ENCODE measurements around the gene ERICH6B. TPM values are rescaled to one million over a fixed set of nuclear protein-coding genes. Genes with fewer than 3 reads are reported as not detected.

ERICH6B gene
- total and polyA plus RNA-seq, 2 experiments from 2014 or later = not detected

GRCh38 chr13:45545686-45546409, 69.7 kb downstream of the ERICH6B start:
- Mint-ChIP-seq H3K27ac (no peak overlapping the region), H3K36me3 (ENCODE audit: low read depth) (no peaks in the 10 kb centered on the region), H3K9me3 (no peaks in the 10 kb centered on the region), H3K4me1 (no peaks in the 10 kb centered on the region), H3K27me3 (ENCODE audit: insufficient read depth, low read depth, poor library complexity) (peaks cover 6% of the 10 kb centered on the region), H3K4me3 (no peak overlapping the region)
- Histone ChIP-seq H3K9me2 (ENCODE audit: insufficient read depth) (0 out of 2 replicates have a peak, but pooled peaks cover 5% of the 10 kb centered on the region), H3K79me2 (replicated peaks; ENCODE audit: insufficient read depth) (no peaks in the 10 kb centered on the region), H3K36me3 (ENCODE audit: insufficient read depth) (no peaks in the 10 kb centered on the region), H3K4me3 (no peak overlapping the region), H2AFZ (no peak overlapping the region; the same call in none of the 2 replicates), H4K20me1 (replicated peaks; ENCODE audit: insufficient read depth) (no peaks in the 10 kb centered on the region), H3F3A (replicated peaks; ENCODE audit: low read depth) (no peaks in the 10 kb centered on the region), H3K27me3 (ENCODE audit: insufficient read depth) (no peaks in the 10 kb centered on the region), H3K4me1 (ENCODE audit: insufficient read depth) (no peaks in the 10 kb centered on the region), H3K27ac (ENCODE audit: low read depth) (no peak overlapping the region), H3K4me2 (no peak overlapping the region)
- no peak for DNase-seq (ENCODE audit: low spot score)
- TF ChIP-seq EZH2phosphoT487 (IDR thresholded peaks at IDR 0.05; ENCODE audit: unreplicated experiment) = no peak
- no peak for TF ChIP-seq STAT1 (IDR thresholded peaks at IDR 0.05; ENCODE audit: unreplicated experiment)
- TF ChIP-seq EZH2 (IDR thresholded peaks at IDR 0.05; ENCODE audit: low read depth, unreplicated experiment) = no peak
- TF ChIP-seq ZNF114 (CRISPR knock-in tag; IDR thresholded peaks at IDR 0.05) = no peak
- TF ChIP-seq, protein P1, sequence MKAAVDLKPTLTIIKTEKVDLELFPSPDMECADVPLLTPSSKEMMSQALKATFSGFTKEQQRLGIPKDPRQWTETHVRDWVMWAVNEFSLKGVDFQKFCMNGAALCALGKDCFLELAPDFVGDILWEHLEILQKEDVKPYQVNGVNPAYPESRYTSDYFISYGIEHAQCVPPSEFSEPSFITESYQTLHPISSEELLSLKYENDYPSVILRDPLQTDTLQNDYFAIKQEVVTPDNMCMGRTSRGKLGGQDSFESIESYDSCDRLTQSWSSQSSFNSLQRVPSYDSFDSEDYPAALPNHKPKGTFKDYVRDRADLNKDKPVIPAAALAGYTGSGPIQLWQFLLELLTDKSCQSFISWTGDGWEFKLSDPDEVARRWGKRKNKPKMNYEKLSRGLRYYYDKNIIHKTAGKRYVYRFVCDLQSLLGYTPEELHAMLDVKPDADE (IDR thresholded peaks at IDR 0.05) = no peak
- TF ChIP-seq, protein P2, sequence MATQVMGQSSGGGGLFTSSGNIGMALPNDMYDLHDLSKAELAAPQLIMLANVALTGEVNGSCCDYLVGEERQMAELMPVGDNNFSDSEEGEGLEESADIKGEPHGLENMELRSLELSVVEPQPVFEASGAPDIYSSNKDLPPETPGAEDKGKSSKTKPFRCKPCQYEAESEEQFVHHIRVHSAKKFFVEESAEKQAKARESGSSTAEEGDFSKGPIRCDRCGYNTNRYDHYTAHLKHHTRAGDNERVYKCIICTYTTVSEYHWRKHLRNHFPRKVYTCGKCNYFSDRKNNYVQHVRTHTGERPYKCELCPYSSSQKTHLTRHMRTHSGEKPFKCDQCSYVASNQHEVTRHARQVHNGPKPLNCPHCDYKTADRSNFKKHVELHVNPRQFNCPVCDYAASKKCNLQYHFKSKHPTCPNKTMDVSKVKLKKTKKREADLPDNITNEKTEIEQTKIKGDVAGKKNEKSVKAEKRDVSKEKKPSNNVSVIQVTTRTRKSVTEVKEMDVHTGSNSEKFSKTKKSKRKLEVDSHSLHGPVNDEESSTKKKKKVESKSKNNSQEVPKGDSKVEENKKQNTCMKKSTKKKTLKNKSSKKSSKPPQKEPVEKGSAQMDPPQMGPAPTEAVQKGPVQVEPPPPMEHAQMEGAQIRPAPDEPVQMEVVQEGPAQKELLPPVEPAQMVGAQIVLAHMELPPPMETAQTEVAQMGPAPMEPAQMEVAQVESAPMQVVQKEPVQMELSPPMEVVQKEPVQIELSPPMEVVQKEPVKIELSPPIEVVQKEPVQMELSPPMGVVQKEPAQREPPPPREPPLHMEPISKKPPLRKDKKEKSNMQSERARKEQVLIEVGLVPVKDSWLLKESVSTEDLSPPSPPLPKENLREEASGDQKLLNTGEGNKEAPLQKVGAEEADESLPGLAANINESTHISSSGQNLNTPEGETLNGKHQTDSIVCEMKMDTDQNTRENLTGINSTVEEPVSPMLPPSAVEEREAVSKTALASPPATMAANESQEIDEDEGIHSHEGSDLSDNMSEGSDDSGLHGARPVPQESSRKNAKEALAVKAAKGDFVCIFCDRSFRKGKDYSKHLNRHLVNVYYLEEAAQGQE (IDR thresholded peaks at IDR 0.05; ENCODE audit: unreplicated experiment) = no peak
- TF ChIP-seq CTCF (conservative IDR thresholded peaks at IDR 0.05; ENCODE audit: low read depth in 2 of 2) = no peak
- no peak for TF ChIP-seq ZNF462 (CRISPR knock-in tag; IDR thresholded peaks at IDR 0.05)
- ATAC-seq = no peak
